ENCODE measurements around the gene OSMR. TPM values are rescaled to one million over a fixed set of nuclear protein-coding genes. Genes with fewer than 3 reads are reported as not detected.

OSMR gene
- total and polyA plus RNA-seq, 9 of the 15 experiments (the other 6 are each of a cell fraction or from before 2014, with no cell fraction given) = 0.18 to 1.7 (median 0.94) TPM

GRCh38 chr5:38922199-38922598, 76.4 kb downstream of the OSMR start (continued):
- TF ChIP-seq THRB (CRISPR knock-in tag; conservative IDR thresholded peaks at IDR 0.05) (peak; percentile 65; the same call in 1 of the 2 replicates), ARNT (IDR thresholded peaks at IDR 0.05) (peak in 1 of 2 experiments; percentile 49; a peak in 1 of 4 replicates), RERE (CRISPR knock-in tag; IDR thresholded peaks at IDR 0.05; ENCODE audit: borderline replicate concordance) (no peak), PHTF2 (CRISPR knock-in tag; IDR thresholded peaks at IDR 0.05) (no peak), ETS1 (conservative IDR thresholded peaks at IDR 0.05; ENCODE audit: control insufficient read depth, low read depth, low read length) (no peak), STAG1 (CRISPR knock-in tag; IDR thresholded peaks at IDR 0.05; ENCODE audit: borderline replicate concordance) (peak; percentile 60; the same call in 1 of the 2 replicates), ZNF644 (tag; IDR thresholded peaks at IDR 0.05; ENCODE audit: low read depth) (no peak), CC2D1A (IDR thresholded peaks at IDR 0.05) (peak; percentile 65), OTX1 (CRISPR knock-in tag; IDR thresholded peaks at IDR 0.05) (peak; percentile 80), KLF16 (IDR thresholded peaks at IDR 0.05) (0 out of 2 replicates have a peak, but pooled peaks have one; percentile 26), DEAF1 (CRISPR knock-in tag; IDR thresholded peaks at IDR 0.05) (peak; percentile 91), PRDM10 (IDR thresholded peaks at IDR 0.05; ENCODE audit: partially characterized antibody) (peak; percentile 6), SNIP1 (IDR thresholded peaks at IDR 0.05; ENCODE audit: low read depth) (no peak), HMBOX1 (IDR thresholded peaks at IDR 0.05) (peak; percentile 91)
